Neural cell (in vitro differentiated cells): ENCODE measurements around the gene PAX8. TPM values are rescaled to one million over a fixed set of nuclear protein-coding genes. Genes with fewer than 3 reads are reported as not detected.

Experiments
- H2AFZ ChIP-seq: fragments of 200-600, 300-800 bp; sonication (generic), shearing (Covaris generic); 2 replicates; pipeline ENCODE4 v1.6.0; 2014; ENCODE audit warnings: low read depth, mild to moderate bottlenecking, antibody characterized with exemption, low read length, moderate library complexity
- H3F3A ChIP-seq: fragments of 200-600 bp; shearing (Covaris generic); 2 replicates; pipeline ENCODE4 v1.6.1; 2016; ENCODE audit warnings: mild to moderate bottlenecking, moderate library complexity, mixed read lengths, antibody characterized with exemption, low read length; ENCODE audit not compliant: insufficient read depth, poor library complexity, severe bottlenecking
- H3K27ac ChIP-seq: fragments of 200-600, 300-800 bp; sonication (generic), shearing (Covaris generic); 2 replicates; pipeline ENCODE4 v1.5.1; 2014; ENCODE audit warnings: mild to moderate bottlenecking, low read length, moderate library complexity
- H3K27me3 ChIP-seq: fragments of 300-800, 200-600 bp; sonication (generic), shearing (Covaris generic); 2 replicates; pipeline ENCODE4 v1.6.0; 2014; ENCODE audit warnings: mild to moderate bottlenecking, low read depth, low read length, moderate library complexity; ENCODE audit not compliant: insufficient read depth
- H3K36me3 ChIP-seq: fragments of 300-800, 200-600 bp; sonication (generic), shearing (Covaris generic); 2 replicates; pipeline ENCODE4 v1.5.1; 2014; ENCODE audit warnings: mild to moderate bottlenecking, antibody characterized with exemption, low read length, moderate library complexity; ENCODE audit not compliant: insufficient read depth
- H3K4me2 ChIP-seq: fragments of 300-800, 200-600 bp; sonication (generic), shearing (Covaris generic); 2 replicates; pipeline ENCODE4 v1.6.0; 2014; ENCODE audit warnings: mild to moderate bottlenecking, low read length
- H3K4me3 ChIP-seq: fragments of 300-800, 200-600 bp; sonication (generic), shearing (Covaris generic); 2 replicates; pipeline ENCODE4 v1.5.1; 2014; ENCODE audit warnings: mild to moderate bottlenecking, low read length, moderate library complexity
- H3K79me2 ChIP-seq: fragments of 200-600 bp; shearing (Covaris generic); replicated peaks from 2 replicates; pipeline ENCODE4 v1.6.0; 2014; ENCODE audit warnings: mild to moderate bottlenecking, low read length, moderate library complexity; ENCODE audit not compliant: insufficient read depth
- H3K9ac ChIP-seq: fragments of 300-800, 200-600 bp; sonication (generic), shearing (Covaris generic); 2 replicates; pipeline ENCODE4 v1.6.1; 2016; ENCODE audit warnings: mild to moderate bottlenecking, low read length, mixed read lengths
- H3K9me2 ChIP-seq: fragments of 200-600 bp; shearing (Covaris generic); 2 replicates; pipeline ENCODE4 v1.6.1; 2016; ENCODE audit warnings: mild to moderate bottlenecking, low read length, mixed read lengths; ENCODE audit not compliant: insufficient read depth
- H3K9me3 ChIP-seq: fragments of 200-600, 300-800 bp; sonication (generic), shearing (Covaris generic); 2 replicates; pipeline ENCODE4 v1.6.1; 2016; ENCODE audit warnings: mild to moderate bottlenecking, mixed run types, low read length, moderate library complexity, mixed read lengths
- H4K20me1 ChIP-seq: fragments of 200-600 bp; shearing (Covaris generic); 2 replicates; pipeline ENCODE4 v1.6.1; 2016; ENCODE audit warnings: mild to moderate bottlenecking, mixed run types; ENCODE audit not compliant: insufficient read depth
- EP300 ChIP-seq: fragments of 450-650 bp; conservative IDR thresholded peaks from 2 replicates; pipeline ENCODE4 v1.6.1; 2014; ENCODE audit warnings: antibody characterized with exemption, mild to moderate bottlenecking, moderate library complexity; ENCODE audit not compliant: poor library complexity, severe bottlenecking
- EZH2 ChIP-seq: fragments of 200-600, 300-800 bp; shearing (Covaris generic), sonication (generic); IDR thresholded peaks from 2 replicates; pipeline ENCODE4 v1.6.1; 2014; ENCODE audit warnings: antibody characterized with exemption, low read length, borderline replicate concordance, mild to moderate bottlenecking; ENCODE audit not compliant: insufficient read depth, poor library complexity, severe bottlenecking
- MXI1 ChIP-seq: fragments of 450-650 bp; conservative IDR thresholded peaks from 2 replicates; pipeline ENCODE4 v1.6.1; 2014; ENCODE audit warnings: antibody characterized with exemption, mild to moderate bottlenecking; ENCODE audit not compliant: poor library complexity, severe bottlenecking
- POLR2AphosphoS5 ChIP-seq: IDR thresholded peaks from 2 replicates; pipeline ENCODE4 v1.6.1; 2012
- RAD21 ChIP-seq: fragments of 450-650 bp; conservative IDR thresholded peaks from 2 replicates; pipeline ENCODE4 v1.6.1; 2014; ENCODE audit warnings: antibody characterized with exemption, mild to moderate bottlenecking, moderate library complexity
- SMC3 ChIP-seq: fragments of 450-650 bp; conservative IDR thresholded peaks from 2 replicates; pipeline ENCODE4 v1.6.1; 2014; ENCODE audit warnings: antibody characterized with exemption, mild to moderate bottlenecking, moderate library complexity; ENCODE audit not compliant: poor library complexity
- TAF1 ChIP-seq: IDR thresholded peaks from 2 replicates; pipeline ENCODE4 v1.6.1; 2012; ENCODE audit warnings: low read depth
- polyA plus RNA-seq: library from polyadenylated mRNA; depleted of rRNA; stranded (reverse); fragments of >200 nt; gene quantifications from 2 replicates; pipeline ENCODE4 v1.2.3, GENCODE V29; 2014
- TF ChIP-seq, protein P1 (sequence below): fragments of 450-650 bp; IDR thresholded peaks from 2 replicates; pipeline ENCODE4 v1.5.1; 2014; ENCODE audit warnings: antibody characterized with exemption, mild to moderate bottlenecking, moderate library complexity; ENCODE audit not compliant: poor library complexity, severe bottlenecking
- TF ChIP-seq, protein P2 (sequence below): IDR thresholded peaks from 2 replicates; pipeline ENCODE4 v1.6.1; 2012; ENCODE audit warnings: borderline replicate concordance

The PAX8 gene
- polyA plus RNA-seq, 1 donor from 2014 or later, result not detected

DNA sequence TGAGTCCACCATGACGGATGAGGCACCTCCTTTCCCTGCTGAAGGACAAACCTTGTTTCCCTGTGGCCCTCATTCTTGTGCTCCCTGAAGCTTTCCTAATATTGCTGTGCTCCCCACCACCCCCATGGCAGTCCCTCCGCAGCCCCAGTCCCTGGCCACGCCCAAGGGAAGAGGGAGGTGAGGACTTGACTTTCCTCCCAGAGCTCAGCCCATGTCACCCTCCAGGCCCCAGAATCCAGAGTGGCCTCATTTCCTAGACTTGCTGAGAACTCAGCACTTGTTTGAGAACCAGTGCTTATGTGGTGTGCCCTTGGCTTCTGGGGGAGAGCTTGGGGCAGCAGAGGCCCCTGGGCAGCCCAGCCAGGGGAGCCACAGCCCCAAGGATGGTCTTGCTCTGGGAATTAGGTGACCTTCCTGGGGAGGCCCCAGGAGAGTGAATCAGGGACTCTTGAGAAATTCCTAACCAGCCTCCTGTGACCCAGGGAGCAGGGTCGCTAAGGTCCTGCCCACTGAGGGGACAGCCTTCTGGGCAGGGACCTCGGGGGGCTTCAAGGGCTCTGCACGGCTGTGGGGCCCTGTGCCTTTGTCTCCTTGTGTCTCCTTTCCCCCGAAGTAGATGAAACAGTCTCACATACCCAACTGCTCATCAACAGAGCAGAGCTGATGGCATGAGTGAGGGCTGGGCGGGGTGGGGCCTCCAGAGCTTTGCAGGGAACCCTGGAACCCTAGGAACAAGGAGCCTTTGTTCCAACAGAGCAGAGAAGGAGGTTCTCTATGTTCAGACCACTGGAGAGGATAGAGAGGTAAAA lies 77.0 kb downstream of the PAX8 start:
- H3K27ac ChIP-seq, result no peak overlapping the region
- no peaks in the 10 kb centered on the region for H3K36me3 ChIP-seq
- H3K9ac ChIP-seq, result no peak overlapping the region
- H3K9me2 ChIP-seq, result no peaks in the 10 kb centered on the region
- no peaks in the 10 kb centered on the region for H3F3A ChIP-seq
- peaks cover 4% of the 10 kb centered on the region for H3K27me3 ChIP-seq
- H3K4me2 ChIP-seq, result no peak overlapping the region
- H3K79me2 ChIP-seq, result no peaks in the 10 kb centered on the region
- H3K9me3 ChIP-seq, result no peaks in the 10 kb centered on the region
- H2AFZ ChIP-seq, result no peak overlapping the region
- TF ChIP-seq SMC3, result no peak
- no peak for TF ChIP-seq EP300
- TF ChIP-seq, protein P1, sequence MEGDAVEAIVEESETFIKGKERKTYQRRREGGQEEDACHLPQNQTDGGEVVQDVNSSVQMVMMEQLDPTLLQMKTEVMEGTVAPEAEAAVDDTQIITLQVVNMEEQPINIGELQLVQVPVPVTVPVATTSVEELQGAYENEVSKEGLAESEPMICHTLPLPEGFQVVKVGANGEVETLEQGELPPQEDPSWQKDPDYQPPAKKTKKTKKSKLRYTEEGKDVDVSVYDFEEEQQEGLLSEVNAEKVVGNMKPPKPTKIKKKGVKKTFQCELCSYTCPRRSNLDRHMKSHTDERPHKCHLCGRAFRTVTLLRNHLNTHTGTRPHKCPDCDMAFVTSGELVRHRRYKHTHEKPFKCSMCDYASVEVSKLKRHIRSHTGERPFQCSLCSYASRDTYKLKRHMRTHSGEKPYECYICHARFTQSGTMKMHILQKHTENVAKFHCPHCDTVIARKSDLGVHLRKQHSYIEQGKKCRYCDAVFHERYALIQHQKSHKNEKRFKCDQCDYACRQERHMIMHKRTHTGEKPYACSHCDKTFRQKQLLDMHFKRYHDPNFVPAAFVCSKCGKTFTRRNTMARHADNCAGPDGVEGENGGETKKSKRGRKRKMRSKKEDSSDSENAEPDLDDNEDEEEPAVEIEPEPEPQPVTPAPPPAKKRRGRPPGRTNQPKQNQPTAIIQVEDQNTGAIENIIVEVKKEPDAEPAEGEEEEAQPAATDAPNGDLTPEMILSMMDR, result no peak
- TF ChIP-seq TAF1, result no peak
- TF ChIP-seq, protein P2, sequence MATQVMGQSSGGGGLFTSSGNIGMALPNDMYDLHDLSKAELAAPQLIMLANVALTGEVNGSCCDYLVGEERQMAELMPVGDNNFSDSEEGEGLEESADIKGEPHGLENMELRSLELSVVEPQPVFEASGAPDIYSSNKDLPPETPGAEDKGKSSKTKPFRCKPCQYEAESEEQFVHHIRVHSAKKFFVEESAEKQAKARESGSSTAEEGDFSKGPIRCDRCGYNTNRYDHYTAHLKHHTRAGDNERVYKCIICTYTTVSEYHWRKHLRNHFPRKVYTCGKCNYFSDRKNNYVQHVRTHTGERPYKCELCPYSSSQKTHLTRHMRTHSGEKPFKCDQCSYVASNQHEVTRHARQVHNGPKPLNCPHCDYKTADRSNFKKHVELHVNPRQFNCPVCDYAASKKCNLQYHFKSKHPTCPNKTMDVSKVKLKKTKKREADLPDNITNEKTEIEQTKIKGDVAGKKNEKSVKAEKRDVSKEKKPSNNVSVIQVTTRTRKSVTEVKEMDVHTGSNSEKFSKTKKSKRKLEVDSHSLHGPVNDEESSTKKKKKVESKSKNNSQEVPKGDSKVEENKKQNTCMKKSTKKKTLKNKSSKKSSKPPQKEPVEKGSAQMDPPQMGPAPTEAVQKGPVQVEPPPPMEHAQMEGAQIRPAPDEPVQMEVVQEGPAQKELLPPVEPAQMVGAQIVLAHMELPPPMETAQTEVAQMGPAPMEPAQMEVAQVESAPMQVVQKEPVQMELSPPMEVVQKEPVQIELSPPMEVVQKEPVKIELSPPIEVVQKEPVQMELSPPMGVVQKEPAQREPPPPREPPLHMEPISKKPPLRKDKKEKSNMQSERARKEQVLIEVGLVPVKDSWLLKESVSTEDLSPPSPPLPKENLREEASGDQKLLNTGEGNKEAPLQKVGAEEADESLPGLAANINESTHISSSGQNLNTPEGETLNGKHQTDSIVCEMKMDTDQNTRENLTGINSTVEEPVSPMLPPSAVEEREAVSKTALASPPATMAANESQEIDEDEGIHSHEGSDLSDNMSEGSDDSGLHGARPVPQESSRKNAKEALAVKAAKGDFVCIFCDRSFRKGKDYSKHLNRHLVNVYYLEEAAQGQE, result no peak
- no peak for TF ChIP-seq EZH2
- TF ChIP-seq MXI1, result no peak
- TF ChIP-seq RAD21, result no peak
- no peak for TF ChIP-seq POLR2AphosphoS5
- no peaks in the 10 kb centered on the region for H4K20me1 ChIP-seq
- no peak overlapping the region for H3K4me3 ChIP-seq

DNA sequence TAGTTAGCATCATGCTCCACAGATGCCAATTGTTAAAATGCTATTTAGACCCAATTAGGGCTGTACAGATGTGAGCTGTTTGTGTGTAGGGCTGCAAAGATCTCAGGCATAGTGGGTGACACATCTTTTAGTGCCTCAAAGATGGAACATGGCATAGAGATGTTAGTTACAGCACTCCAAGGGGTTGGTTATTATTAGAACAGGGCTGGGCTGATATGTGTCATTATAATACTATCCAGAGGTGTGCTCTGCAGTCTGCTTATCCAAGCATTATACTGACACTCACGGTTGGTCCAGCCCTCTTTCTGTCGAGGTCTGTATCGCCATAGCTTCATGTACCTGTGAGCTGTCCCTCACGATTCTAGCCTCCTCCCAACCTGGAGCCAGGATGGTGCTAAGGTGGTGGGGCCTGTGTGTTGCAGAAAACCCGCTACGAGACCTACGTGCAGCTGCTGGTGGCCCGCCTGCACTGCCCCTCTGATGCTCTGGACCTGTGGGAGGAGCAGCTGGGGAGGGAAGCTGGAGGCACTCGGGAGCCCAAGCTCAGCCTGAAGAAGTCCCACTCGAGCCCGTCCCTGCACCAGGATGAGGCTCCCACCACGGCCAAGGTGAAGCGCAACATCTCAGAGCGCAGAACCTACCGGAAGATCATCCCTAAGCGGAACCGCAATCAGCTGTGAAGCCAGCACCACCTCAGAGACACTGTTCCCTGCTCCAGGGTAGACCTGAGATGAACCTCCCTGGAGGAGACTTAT lies 77.8 kb downstream of the PAX8 start:
- Histone ChIP-seq H3K27me3 (peaks cover 4% of the 10 kb centered on the region), H3K79me2 (no peaks in the 10 kb centered on the region), H3K9me2 (no peaks in the 10 kb centered on the region), H3K27ac (no peak overlapping the region), H2AFZ (no peak overlapping the region), H3K9ac (no peak overlapping the region), H3K36me3 (no peaks in the 10 kb centered on the region), H3K9me3 (no peaks in the 10 kb centered on the region), H3K4me3 (no peak overlapping the region), H3F3A (no peaks in the 10 kb centered on the region), H3K4me2 (no peak overlapping the region), H4K20me1 (no peaks in the 10 kb centered on the region)
- TF ChIP-seq, protein P1, result no peak
- TF ChIP-seq SMC3 (no peak), RAD21 (no peak), TAF1 (no peak), MXI1 (no peak), POLR2AphosphoS5 (no peak), EZH2 (no peak), EP300 (no peak)
- TF ChIP-seq, protein P2, result no peak
